GM06990 (cell line): ENCODE measurements around the gene CAMTA1.

Experiments
- DNase-seq: peaks from one replicate; pipeline ENCODE4 v3.0.0-alpha.2; 2011; ENCODE audit not compliant: insufficient read length; ENCODE audit errors: extremely low read depth
- H3K27me3 ChIP-seq: replicated peaks from 2 replicates; pipeline ENCODE4 v1.6.0; 2011; ENCODE audit warnings: low read length; ENCODE audit not compliant: control insufficient read depth, insufficient read depth
- H3K36me3 ChIP-seq: 2 replicates; pipeline ENCODE4 v1.5.1; 2011; ENCODE audit warnings: low read length; ENCODE audit not compliant: control insufficient read depth, insufficient read depth
- H3K4me3 ChIP-seq: replicated peaks from 2 replicates; pipeline ENCODE4 v1.5.1; 2011; ENCODE audit warnings: low read depth, mild to moderate bottlenecking, control low read depth, low read length
- TF ChIP-seq, protein P1 (sequence below): IDR thresholded peaks from 2 replicates; pipeline ENCODE4 v1.5.1; 2011; ENCODE audit warnings: low read length, control low read depth, mild to moderate bottlenecking, inconsistent platforms; ENCODE audit not compliant: insufficient read depth, poor library complexity, severe bottlenecking

The CAMTA1 gene

DNA sequence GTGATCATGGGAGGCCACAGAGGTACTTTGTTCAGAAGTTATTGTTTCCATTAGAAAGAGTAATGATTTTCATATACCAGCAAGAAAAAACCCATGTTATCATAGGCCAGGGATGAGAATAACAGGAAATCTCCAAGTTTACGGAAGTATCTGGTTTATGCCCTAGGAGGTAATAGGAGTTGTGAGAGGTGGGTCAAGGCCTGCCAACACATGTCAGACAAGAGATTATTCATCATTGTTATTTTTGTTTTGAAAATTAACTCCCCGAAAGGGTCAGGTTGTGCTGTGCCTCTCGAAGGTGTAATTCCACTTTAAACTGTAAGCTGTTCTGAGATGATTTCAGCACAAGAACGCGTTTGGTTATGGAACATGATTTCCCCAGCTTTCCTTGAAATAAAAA lies 218.4 kb downstream of the CAMTA1 start:
- no peak for DNase-seq
- TF ChIP-seq, protein P1, sequence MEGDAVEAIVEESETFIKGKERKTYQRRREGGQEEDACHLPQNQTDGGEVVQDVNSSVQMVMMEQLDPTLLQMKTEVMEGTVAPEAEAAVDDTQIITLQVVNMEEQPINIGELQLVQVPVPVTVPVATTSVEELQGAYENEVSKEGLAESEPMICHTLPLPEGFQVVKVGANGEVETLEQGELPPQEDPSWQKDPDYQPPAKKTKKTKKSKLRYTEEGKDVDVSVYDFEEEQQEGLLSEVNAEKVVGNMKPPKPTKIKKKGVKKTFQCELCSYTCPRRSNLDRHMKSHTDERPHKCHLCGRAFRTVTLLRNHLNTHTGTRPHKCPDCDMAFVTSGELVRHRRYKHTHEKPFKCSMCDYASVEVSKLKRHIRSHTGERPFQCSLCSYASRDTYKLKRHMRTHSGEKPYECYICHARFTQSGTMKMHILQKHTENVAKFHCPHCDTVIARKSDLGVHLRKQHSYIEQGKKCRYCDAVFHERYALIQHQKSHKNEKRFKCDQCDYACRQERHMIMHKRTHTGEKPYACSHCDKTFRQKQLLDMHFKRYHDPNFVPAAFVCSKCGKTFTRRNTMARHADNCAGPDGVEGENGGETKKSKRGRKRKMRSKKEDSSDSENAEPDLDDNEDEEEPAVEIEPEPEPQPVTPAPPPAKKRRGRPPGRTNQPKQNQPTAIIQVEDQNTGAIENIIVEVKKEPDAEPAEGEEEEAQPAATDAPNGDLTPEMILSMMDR, result no peak
- Histone ChIP-seq H3K27me3 (no peaks in the 10 kb centered on the region; the same call in 1 of the 2 replicates), H3K4me3 (no peak overlapping the region), H3K36me3 (no peaks in the 10 kb centered on the region)

DNA sequence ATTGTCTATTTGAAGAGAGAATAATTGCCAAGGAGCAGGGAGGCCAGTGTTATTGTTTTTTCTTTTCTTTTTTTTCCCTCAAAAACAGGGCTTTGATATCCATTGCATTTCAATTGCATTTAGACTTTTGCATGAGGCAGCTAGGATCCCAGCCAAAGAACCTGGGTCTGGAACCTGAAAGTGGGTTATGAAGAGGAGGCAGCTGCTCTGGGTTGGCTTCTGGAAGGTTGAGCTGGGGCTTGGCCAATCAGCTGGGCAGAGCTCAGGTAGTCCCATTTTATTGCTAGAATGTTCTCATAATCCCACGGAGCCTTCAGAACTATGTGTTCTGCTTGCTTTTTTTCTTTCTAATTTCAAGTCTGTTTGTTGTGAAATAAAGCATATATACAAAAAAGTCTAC lies 218.9 kb downstream of the CAMTA1 start:
- no peak for DNase-seq
- H3K27me3 ChIP-seq, result no peaks in the 10 kb centered on the region; the same call in 1 of the 2 replicates
- H3K4me3 ChIP-seq, result no peak overlapping the region
- no peaks in the 10 kb centered on the region for H3K36me3 ChIP-seq
- TF ChIP-seq, protein P1, result no peak

DNA sequence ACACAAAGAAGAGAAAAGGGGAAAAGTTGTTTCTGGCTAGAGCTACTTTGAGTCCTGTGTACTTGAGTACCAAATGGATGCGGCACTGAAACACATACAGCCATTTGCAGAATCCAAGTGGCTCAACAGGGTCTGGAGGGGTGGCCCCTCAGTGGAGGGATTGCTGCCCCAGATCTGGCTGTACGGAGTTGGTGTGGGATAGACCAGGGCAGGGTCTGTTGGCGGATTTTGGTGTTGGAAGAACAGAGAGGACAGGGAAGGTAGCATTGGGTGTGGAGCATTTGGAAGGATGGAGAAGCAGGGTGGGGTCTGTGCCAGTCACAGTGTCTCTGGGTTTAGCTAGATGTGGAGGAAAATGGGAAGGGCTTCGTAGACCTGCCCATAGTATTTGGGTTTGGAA lies 220.5 kb downstream of the CAMTA1 start:
- TF ChIP-seq, protein P1, result no peak
- Histone ChIP-seq H3K4me3 (no peak overlapping the region), H3K27me3 (no peaks in the 10 kb centered on the region; the same call in 1 of the 2 replicates), H3K36me3 (no peaks in the 10 kb centered on the region)
- DNase-seq, result no peak

DNA sequence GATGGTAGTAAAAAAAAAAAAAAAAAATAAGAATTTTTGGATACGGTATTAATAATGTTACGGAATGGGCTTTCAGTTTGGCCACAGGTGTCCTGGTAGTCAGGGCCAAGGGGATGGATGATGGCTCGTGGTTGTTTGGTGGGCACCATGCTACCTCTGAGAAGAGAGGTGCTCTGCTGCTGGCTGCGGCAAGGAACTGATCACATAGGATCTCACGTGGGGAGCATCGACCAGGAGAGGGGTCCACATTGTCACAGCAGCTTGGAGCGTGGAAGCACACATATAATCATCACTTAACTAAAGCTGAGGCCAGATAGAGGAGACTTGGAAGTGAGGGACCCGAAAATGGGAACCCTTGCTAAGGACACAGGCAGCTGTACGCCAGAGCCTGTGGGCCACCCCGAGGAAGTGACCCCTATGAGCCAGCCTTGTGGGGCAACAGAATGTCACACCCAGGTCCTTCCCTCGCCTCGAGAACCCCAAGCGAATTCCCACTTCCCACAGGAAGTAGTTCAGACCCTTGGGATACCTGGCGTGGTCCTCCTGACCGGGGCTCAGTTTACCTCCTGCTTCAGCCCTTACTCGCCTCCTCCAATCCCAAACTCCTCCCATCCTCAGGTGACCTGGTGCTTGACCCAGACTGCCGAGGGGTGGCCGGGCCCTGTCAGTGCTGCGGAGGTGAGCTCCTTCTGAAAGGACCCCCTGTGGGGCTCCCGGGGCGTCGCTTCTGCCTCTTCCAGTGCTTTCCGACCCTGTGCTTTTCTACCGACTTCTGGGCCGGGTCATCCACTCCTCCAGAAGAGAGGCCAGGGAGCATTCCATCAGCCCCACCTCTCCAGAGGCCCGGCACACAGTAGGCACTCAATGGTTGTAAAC lies 222.0 kb downstream of the CAMTA1 start:
- TF ChIP-seq, protein P1, result no peak
- H3K27me3 ChIP-seq, result no peaks in the 10 kb centered on the region; the same call in 1 of the 2 replicates

DNA sequence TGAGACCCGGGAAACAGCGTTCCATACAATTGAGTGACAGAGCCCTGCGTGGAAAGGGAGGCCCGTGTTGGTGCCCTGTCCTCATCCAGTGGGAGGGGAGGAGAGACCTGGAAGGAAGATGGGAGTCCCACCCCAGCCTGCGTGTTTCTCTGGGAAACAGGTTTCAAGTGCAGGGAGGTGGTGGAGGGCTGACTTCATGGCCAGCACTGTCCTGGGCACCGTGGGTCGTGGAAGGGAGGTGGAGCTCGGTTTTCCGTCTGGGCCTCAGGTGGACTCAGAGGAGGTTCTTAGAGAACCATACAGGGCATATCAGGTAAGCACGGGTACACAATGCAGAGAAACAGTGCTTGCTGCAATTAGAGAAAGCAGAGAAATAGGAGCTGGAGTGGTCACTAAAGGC lies 222.6 kb downstream of the CAMTA1 start:
- no peak for DNase-seq
- Histone ChIP-seq H3K36me3 (no peaks in the 10 kb centered on the region), H3K27me3 (no peaks in the 10 kb centered on the region; the same call in 1 of the 2 replicates), H3K4me3 (no peak overlapping the region)
- TF ChIP-seq, protein P1, result no peak

More for the DNA sequence above, 222.0 kb downstream of the CAMTA1 start:
- Histone ChIP-seq H3K36me3 (no peaks in the 10 kb centered on the region), H3K4me3 (no peak overlapping the region)
- DNase-seq, result no peak
